SK-N-SH (cell line): ENCODE results near the gene MT1H.

Source experiments
- CTCF ChIP-seq: fragments of 200-600 bp; sonication (generic); IDR thresholded peaks from 2 replicates; pipeline ENCODE4 v1.6.1; 2017; ENCODE audit warnings: antibody characterized with exemption, mild to moderate bottlenecking, moderate library complexity
- EP300 ChIP-seq, 2 experiments: IDR thresholded peaks; 2 replicates each; pipeline versions ENCODE4 v1.4.0 to v1.6.1; 2012; ENCODE audit warnings: borderline replicate concordance in 1 of 2, low read depth in 1 of 2, low read length in 1 of 2
- TAF1 ChIP-seq: IDR thresholded peaks from 2 replicates; pipeline ENCODE4 v1.6.1; 2012; ENCODE audit warnings: low read depth, mild to moderate bottlenecking, low read length, moderate library complexity, borderline replicate concordance

- no peak for TF ChIP-seq TAF1
- TF ChIP-seq CTCF = no peak
- no peak for TF ChIP-seq EP300 (IDR thresholded peaks at IDR 0.05; ENCODE audit: borderline replicate concordance in 1 of 2, low read depth in 1 of 2, low read length in 1 of 2)
Measured at GRCh38 chr16:56631832-56632155, 37.8 kb upstream of the MT1H start.
